GM20000 (cell line): ENCODE data around the gene ZSCAN2.

Source experiments
- DNase-seq: peaks from one replicate; pipeline ENCODE4 v3.0.0; 2012; ENCODE audit warnings: low spot score
- TF ChIP-seq, protein P1 (sequence below): IDR thresholded peaks from 2 replicates; pipeline ENCODE4 v1.5.1; 2012; ENCODE audit warnings: mild to moderate bottlenecking, control low read depth; ENCODE audit errors: extremely low read depth, missing control alignments

ZSCAN2 gene

DNA sequence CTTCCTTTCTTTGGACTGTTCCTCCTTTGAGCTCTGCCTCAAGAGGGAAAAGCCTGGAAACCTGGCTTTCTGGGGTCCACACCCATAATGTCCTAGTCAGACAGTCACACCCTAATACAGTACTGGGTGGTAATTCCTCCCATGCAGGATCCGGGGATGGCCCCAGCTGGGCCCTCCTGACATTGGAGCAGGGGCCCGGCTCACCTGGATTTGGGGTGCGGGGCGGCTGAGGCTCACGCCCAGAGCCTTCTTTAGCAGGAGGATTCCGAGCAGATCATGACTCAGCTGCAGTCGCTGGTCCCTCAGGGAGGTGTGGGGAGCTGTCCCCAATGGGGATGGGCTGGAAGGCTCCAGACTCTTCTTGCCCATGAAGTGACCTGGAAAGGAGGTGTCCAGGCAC is 56.2 kb downstream of the ZSCAN2 start:
- TF ChIP-seq, protein P1, sequence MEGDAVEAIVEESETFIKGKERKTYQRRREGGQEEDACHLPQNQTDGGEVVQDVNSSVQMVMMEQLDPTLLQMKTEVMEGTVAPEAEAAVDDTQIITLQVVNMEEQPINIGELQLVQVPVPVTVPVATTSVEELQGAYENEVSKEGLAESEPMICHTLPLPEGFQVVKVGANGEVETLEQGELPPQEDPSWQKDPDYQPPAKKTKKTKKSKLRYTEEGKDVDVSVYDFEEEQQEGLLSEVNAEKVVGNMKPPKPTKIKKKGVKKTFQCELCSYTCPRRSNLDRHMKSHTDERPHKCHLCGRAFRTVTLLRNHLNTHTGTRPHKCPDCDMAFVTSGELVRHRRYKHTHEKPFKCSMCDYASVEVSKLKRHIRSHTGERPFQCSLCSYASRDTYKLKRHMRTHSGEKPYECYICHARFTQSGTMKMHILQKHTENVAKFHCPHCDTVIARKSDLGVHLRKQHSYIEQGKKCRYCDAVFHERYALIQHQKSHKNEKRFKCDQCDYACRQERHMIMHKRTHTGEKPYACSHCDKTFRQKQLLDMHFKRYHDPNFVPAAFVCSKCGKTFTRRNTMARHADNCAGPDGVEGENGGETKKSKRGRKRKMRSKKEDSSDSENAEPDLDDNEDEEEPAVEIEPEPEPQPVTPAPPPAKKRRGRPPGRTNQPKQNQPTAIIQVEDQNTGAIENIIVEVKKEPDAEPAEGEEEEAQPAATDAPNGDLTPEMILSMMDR = no peak

DNA sequence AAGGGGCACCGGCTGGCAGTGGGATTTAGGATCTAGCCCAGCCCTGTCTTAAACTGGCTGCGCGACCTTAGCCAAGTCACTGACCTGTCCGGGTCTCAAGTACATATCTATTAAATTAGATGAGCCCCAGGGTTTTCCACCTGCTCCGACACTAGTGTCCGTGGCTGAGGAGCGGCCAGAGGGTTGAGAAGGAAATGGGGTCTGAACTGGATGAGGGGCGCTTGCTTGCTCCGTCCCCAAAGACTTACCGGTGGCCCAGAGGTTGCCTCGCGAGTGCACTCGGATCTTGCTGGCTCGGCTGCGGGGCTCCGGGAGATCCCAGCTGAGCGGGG is 56.9 kb downstream of the ZSCAN2 start:
- DNase-seq = no peak
- TF ChIP-seq, protein P1 = no peak

More for the DNA sequence above, 56.2 kb downstream of the ZSCAN2 start:
- DNase-seq = no peak

DNA sequence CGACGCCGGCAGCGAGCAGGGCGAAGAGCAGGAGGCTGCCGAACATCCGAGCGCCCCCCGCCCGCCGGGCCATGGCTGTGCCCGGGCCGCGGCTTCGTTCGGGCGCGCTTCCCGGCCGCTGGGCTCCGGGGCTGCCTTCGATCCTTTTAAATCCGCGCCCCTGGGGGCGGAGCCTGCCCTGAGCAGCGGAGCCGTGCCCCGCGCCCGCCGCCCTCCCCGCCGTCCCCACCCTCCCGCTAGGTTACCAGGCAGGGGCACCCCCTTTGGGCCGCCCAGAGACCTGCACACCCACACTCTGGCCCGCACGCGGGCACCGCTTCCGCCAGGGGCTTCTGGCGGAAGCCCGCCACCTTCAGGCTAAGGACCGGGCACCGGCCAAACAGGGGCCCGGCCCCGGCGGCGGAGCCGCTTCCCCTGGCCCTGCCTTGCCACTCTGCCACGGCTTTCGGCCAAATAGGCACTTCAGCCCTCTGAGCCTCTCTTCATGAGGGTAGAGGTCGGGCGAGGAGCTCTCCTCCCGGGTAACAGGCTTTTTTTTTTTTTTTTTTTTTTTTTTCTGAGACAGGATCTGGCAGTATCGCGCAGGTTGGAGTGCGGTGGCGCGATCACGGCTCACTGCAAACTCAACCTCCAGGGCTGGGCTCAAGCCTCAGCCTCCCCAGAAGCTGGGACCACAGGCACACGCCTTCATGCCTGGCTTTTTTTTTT is 57.4 kb downstream of the ZSCAN2 start, which contains the start of gene NMB:
Gene NMB (minus strand): TSS at position 120 of the 708 bp plus-strand sequence. CDS start 47 bp downstream, at position 73.
- TF ChIP-seq, protein P1 = peak; percentile 48
- DNase-seq = peak; percentile 89

DNA sequence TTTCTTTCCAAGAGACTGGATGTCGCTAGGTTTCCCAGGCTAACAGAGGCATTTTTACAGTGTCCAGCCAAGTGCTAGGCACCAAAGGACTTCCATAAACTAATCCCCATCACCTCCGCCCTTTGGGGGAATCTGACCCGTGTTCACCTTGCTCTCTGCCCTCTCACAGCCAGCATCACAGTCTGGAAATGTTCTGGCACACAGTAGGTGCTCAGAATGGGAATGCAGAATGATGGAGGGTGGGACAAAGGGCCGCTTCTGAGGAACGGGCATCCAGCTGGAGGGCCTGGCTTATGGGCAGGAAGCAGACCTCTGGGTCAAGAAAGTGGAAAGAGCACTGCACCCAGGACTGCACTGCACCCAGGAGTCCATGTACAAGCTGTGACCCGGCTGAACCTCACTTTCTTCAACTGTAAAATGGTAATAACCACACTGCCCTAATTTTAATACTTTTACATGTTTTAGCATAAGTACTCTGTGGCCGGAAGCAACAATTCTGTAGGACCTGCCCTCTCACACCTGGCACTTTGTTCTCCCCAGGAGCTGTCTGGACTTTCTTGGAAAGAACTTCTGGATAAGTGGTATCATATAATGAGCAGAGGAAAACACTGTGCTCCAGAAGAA is 58.1 kb downstream of the ZSCAN2 start:
- TF ChIP-seq, protein P1 = no peak
- peak; percentile 19 for DNase-seq

DNA sequence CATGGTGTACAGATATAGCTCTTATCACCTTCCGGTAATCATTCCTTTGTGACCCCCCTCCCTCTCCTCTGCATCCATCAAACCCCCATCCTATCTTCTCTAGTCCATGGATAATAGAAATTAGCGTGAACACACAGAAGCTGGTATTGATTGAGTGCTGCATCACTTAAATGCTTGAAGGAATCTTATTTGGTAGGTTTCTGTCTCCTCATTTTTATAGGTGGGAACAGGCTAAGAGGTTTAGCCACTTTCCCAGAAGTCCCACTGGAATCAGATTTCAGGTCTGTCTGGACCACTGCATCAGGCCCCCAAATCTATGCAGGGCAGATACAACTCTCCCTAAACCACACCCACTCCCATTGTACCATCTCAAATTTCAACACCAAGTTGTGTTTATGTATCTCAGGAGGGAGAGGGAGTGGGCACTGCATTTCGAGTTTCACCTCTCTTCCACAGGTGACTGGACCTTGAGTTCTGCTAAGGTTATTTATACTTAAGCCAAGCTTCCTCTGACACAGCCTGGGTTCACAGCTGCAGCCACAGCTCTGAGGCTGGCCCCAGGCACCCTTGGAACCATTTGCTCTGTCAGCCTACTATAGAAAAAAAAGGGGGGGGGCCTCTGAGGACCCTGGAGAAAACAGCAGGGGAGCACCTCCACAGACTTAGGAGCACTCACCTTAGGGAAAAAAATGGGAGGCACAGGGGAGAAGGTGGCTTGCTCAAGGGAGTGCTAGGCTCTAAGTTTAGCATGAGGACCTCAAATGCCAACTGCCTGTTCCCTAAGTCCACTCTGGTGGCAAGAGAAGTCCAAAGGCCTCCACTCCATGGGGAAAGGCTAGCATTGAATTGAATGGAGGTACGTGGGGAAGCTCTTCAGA is 59.3 kb downstream of the ZSCAN2 start:
- TF ChIP-seq, protein P1 = no peak
- no peak for DNase-seq

DNA sequence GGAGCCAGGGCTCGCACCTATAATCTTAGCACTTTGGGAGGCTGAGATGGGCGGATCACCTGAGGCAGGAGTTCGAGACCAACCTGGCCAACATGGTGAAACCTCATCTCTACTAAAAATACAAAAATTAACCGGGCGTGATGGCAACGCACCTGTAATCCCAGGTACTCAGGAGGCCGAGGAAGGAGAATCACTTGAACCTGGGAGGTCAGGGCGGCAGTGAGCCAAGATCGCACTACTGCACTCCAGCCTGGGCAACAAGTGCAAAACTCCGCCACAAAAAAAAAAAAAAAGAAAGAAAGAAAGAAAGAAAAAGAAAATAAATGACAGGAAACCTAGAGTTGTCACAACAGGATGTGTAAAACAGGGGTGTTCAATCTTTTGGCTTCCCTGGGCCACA is 60.2 kb downstream of the ZSCAN2 start:
- TF ChIP-seq, protein P1 = no peak
- no peak for DNase-seq

DNA sequence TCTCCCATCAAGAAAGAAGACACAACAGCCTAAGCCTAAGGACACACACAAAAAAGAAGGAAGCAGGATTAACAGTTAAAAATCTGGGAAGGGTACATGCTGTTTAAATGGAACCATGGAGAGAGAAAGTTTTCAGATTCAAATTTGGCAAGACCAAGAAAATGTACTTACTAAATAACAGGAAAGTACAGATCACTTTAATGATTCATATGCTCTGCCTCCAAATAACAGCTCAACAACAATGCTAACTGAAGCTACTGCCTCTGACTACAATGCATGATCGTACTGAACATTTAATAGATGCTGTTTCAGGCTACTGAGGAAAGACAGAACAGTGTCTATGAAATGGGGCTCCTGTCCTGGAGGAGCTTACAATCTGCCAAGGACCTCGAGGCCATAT is 65.6 kb downstream of the ZSCAN2 start:
- DNase-seq = no peak
- TF ChIP-seq, protein P1 = no peak
